Heart left ventricle (tissue), 13 donors: ENCODE data around the gene ATP9B.

Experiments used
- POLR2A ChIP-seq, 2 donors: fragments of 450-650 bp; IDR thresholded peaks; one replicate each; pipeline ENCODE4 v1.6.1; 2017; ENCODE audit warnings: antibody characterized with exemption in 2 of 2, mild to moderate bottlenecking in 2 of 2, moderate library complexity in 2 of 2
- TF ChIP-seq, protein P1 (sequence below), 12 donors: fragments of 200-600 bp; sonication (generic) in 4 of 12; IDR thresholded peaks; one replicate each; pipeline versions ENCODE4 v1.5.0 to v1.8.0; 2018 to 2022; ENCODE audit warnings: antibody characterized with exemption in 12 of 12, mild to moderate bottlenecking in 5 of 12
- donor health status: ischemic (EF 13 %, LVEDD 7.1; RV severe dilation, severe dysfunction).
- donor health status: DM: no; HTN: yes; CAD: no.
- donor health status: DM: no; HTN: no; CAD: no.
- donor health status: ischemic (EF 25% LVEDD 6.9; RV normal size, moderate dysfunction).
- donor health status: ischemic (EF 25% LVEDD 5.7; RV mildly dilated, moderate dysfunction).
- donor health status: ischemic (EF 35%, LVEDD 5.7; RV mildly dilated, moderate dysfunction).
- donor health status: nonischemic (EF 11% LVEDD 7.7; RV severe dilation, severe dysfunction).
- donor health status: DM: yes; HTN: yes; CAD: no.
- donor health status: PGD.
- donor health status: ischemic (EF 29% LVEDD 5.4; RV normal size, mild dysfunction).
- donor health status: nonischemic (EF 23%, LVEDD 6.1; RV moderate dilation, normal function).

DNA sequence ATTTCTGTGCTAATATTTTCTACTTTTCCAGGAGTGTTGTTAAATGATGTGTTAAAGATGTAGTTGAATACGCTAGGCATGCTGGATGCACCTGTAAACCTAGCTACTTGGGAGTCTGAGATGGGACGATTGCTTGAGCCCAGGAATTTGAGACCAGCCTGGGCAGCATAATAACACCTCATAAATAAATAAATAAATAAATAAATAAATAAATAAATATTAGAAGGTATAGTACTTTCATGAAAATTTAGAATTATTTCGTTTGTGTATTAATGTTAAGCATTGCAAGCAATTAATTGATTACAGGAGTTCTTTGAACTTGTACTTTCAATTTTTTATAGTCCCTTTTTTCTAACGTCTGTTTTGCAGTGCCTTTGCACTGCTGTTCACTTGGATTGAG is 137.2 kb downstream of the ATP9B start:
- TF ChIP-seq, protein P1, sequence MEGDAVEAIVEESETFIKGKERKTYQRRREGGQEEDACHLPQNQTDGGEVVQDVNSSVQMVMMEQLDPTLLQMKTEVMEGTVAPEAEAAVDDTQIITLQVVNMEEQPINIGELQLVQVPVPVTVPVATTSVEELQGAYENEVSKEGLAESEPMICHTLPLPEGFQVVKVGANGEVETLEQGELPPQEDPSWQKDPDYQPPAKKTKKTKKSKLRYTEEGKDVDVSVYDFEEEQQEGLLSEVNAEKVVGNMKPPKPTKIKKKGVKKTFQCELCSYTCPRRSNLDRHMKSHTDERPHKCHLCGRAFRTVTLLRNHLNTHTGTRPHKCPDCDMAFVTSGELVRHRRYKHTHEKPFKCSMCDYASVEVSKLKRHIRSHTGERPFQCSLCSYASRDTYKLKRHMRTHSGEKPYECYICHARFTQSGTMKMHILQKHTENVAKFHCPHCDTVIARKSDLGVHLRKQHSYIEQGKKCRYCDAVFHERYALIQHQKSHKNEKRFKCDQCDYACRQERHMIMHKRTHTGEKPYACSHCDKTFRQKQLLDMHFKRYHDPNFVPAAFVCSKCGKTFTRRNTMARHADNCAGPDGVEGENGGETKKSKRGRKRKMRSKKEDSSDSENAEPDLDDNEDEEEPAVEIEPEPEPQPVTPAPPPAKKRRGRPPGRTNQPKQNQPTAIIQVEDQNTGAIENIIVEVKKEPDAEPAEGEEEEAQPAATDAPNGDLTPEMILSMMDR (IDR thresholded peaks at IDR 0.05): no peak
- no peak for TF ChIP-seq POLR2A (IDR thresholded peaks at IDR 0.05)
